Epithelial cell of proximal tubule (primary cell): ENCODE data around the gene PRPF8. TPM values are rescaled to one million over a fixed set of nuclear protein-coding genes. Genes with fewer than 3 reads are reported as not detected.

Experiments used
- DNase-seq: peaks from one replicate; pipeline ENCODE4 v3.0.0-alpha.2; 2011; ENCODE audit warnings: low read depth
- H3K4me3 ChIP-seq: 2 replicates; pipeline ENCODE4 v1.5.1; 2011; ENCODE audit warnings: low read depth, mild to moderate bottlenecking, low read length
- CTCF ChIP-seq: conservative IDR thresholded peaks from 2 replicates; pipeline ENCODE4 v1.5.1; 2012; ENCODE audit warnings: low read depth, mild to moderate bottlenecking, low read length
- total RNA-seq: library from RNA; depleted of rRNA; stranded (reverse); fragments of >200 nt; gene quantifications from 2 replicates; pipeline ENCODE4 v1.2.3, GENCODE V29; 2015

PRPF8 gene
- total RNA-seq, 1 donor from 2014 or later, result 119 TPM

DNA sequence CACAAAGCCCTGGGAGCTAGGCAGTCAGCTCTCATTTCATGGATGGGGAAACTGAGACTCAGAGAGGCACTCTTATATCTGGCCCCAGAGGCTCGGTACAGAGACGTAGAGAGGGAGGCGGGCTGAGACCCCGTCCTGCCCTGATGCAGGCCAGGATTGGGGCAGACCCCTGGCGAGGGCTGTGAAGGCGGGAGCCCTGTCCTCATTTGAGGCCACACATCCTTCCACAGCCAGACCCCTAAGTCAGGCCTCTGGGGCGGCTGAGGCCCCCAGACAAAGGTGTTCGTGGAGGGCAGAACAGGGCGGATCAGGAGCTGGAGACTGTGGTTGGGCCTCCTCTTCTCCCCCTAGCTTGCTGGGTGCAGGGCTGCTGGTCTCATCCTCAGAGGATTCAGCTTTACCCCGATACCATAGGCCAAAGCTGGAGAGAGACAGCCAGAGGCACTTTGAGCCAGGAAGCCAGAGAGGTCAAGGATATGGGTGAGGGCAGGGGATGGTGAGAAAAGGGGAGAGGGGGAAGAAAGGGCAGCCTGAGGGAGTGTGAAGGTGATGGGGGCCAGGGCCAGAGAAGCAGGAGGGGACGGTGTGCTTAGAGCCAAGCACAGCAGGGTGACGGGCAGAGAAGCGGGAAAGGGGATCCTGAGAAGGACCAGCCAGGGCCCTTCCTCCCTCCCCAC is 38.3 kb downstream of the PRPF8 start:
- no peak for DNase-seq
- no peak for TF ChIP-seq CTCF
- H3K4me3 ChIP-seq, result no peak overlapping the region

DNA sequence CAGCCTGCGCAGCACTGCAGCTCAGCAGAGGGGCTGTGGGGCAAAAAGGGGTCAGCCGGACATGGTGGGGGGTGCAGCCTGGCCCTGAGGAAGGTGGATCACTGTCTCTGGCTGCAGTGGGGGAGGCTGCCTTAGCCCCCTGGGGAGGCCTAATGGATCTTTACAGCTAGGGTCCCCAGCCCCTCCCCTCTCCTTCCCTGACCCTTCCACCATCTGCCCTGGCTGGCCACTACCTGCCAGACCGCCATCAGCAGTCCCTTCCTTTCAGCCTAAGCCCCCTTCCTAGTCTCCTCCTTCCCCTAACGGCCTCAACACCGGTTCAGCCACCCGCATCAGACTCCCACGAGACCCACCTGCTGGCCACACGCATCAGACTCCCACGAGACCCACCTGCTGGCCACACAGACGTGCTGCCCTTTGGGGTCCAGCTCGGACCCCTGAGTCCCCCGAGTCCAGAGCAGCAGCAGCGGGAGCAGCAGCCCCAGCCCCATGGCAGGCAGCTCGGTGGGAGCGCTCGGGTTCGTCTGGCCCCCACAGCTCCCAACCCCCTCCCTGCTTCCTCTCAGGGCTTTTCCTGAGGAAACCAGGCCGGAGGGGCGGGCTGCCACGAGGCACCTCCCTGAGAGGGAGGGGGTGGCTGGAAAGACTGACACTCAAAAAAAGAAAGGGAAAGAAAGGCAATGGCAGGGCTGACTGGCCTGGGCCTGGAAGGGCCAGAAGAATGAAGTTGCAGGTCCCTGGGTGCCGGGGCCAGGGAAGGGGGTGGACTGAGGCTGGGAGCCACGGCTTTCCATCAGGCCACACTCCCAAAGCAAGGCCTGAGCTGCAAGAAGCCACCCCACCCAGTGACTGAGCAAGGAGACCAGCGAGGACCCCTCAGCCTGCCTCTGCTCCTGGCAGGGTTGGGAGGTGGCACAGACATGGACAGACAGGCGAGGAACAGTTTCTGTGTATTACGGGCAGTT is 39.2 kb downstream of the PRPF8 start, which contains the start of gene SCARF1:
TSS of gene SCARF1 (minus strand) at position 526 of the 965 bp plus-strand sequence. CDS start at position 491, 35 bp downstream.
- TF ChIP-seq CTCF, result no peak
- DNase-seq, result no peak
- H3K4me3 ChIP-seq, result no peak within 1 kb of the TSS

GRCh38 chr17:1644493-1645206 is 40.0 kb downstream of the PRPF8 start:
- DNase-seq, result no peak
- H3K4me3 ChIP-seq, result no peak overlapping the region
- TF ChIP-seq CTCF, result no peak

DNA sequence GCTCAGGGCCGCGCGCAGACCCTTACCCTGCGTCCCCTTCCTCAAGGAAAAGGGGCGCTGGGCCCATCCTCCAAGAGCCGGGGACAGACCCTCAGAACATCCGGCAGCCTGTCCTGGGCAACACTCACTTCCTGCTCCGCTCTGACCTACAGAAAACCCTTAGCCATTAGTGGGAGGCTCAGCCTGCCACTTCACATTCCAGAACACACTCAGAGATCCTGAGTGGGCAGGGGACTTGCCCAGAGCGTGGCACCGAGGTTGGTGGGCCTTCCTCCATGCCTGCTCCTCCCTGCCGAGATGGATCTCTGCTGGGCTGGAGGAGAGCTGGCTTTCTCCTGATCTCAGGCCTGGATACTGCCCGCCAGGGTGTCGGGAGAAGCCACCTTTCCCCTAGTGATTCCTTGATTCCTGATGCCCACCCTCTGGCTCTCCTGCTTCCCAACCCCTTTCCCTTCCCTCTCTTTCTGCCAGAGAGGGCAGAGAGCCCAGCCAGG is 40.6 kb downstream of the PRPF8 start:
- TF ChIP-seq CTCF, result no peak
- no peak for DNase-seq
- peak overlapping the region; percentile 52 for H3K4me3 ChIP-seq

GRCh38 chr17:1643293-1643998 is 41.2 kb downstream of the PRPF8 start:
- DNase-seq, result no peak
- TF ChIP-seq CTCF, result no peak

DNA sequence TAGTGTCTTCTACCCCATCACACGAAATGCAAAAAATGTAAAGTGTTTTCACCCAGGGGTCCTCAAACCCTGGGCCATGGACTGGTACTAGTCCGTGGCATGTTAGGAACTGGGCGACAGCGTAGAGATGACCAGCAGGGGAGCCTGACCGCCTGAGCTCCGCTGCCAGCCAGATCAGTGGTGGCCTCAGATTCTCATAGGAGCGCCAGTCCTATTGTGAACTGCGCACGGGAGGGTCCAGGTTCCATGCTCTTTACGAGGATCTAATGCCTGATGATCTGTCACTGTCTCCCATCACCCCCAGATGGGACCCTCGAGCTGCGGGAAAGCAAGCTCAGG is 43.6 kb downstream of the PRPF8 start:
- no peak for TF ChIP-seq CTCF
- no peak overlapping the region for H3K4me3 ChIP-seq
- DNase-seq, result no peak

More at GRCh38 chr17:1643293-1643998, 41.2 kb downstream of the PRPF8 start:
- H3K4me3 ChIP-seq, result peak overlapping the region; percentile 52
